Neural cell (in vitro differentiated cells): ENCODE results near the gene ZNF90. TPM values are rescaled to one million over a fixed set of nuclear protein-coding genes. Genes with fewer than 3 reads are reported as not detected.
"Not testable (repeated sequence)": the region's sequence is repeated elsewhere in the genome, so short reads cannot be mapped to it uniquely, and the experiment has no call there.

ENCODE experiments used
- H2AFZ ChIP-seq: fragments of 200-600, 300-800 bp; sonication (generic), shearing (Covaris generic); 2 replicates; pipeline ENCODE4 v1.6.0; 2014; ENCODE audit warnings: low read depth, mild to moderate bottlenecking, antibody characterized with exemption, low read length, moderate library complexity
- H3F3A ChIP-seq: fragments of 200-600 bp; shearing (Covaris generic); 2 replicates; pipeline ENCODE4 v1.6.1; 2016; ENCODE audit warnings: mild to moderate bottlenecking, moderate library complexity, mixed read lengths, antibody characterized with exemption, low read length; ENCODE audit not compliant: insufficient read depth, poor library complexity, severe bottlenecking
- H3K27ac ChIP-seq: fragments of 200-600, 300-800 bp; sonication (generic), shearing (Covaris generic); 2 replicates; pipeline ENCODE4 v1.5.1; 2014; ENCODE audit warnings: mild to moderate bottlenecking, low read length, moderate library complexity
- H3K27me3 ChIP-seq: fragments of 300-800, 200-600 bp; sonication (generic), shearing (Covaris generic); 2 replicates; pipeline ENCODE4 v1.6.0; 2014; ENCODE audit warnings: mild to moderate bottlenecking, low read depth, low read length, moderate library complexity; ENCODE audit not compliant: insufficient read depth
- H3K36me3 ChIP-seq: fragments of 300-800, 200-600 bp; sonication (generic), shearing (Covaris generic); 2 replicates; pipeline ENCODE4 v1.5.1; 2014; ENCODE audit warnings: mild to moderate bottlenecking, antibody characterized with exemption, low read length, moderate library complexity; ENCODE audit not compliant: insufficient read depth
- H3K4me2 ChIP-seq: fragments of 300-800, 200-600 bp; sonication (generic), shearing (Covaris generic); 2 replicates; pipeline ENCODE4 v1.6.0; 2014; ENCODE audit warnings: mild to moderate bottlenecking, low read length
- H3K4me3 ChIP-seq: fragments of 300-800, 200-600 bp; sonication (generic), shearing (Covaris generic); 2 replicates; pipeline ENCODE4 v1.5.1; 2014; ENCODE audit warnings: mild to moderate bottlenecking, low read length, moderate library complexity
- H3K79me2 ChIP-seq: fragments of 200-600 bp; shearing (Covaris generic); replicated peaks from 2 replicates; pipeline ENCODE4 v1.6.0; 2014; ENCODE audit warnings: mild to moderate bottlenecking, low read length, moderate library complexity; ENCODE audit not compliant: insufficient read depth
- H3K9ac ChIP-seq: fragments of 300-800, 200-600 bp; sonication (generic), shearing (Covaris generic); 2 replicates; pipeline ENCODE4 v1.6.1; 2016; ENCODE audit warnings: mild to moderate bottlenecking, low read length, mixed read lengths
- H3K9me2 ChIP-seq: fragments of 200-600 bp; shearing (Covaris generic); 2 replicates; pipeline ENCODE4 v1.6.1; 2016; ENCODE audit warnings: mild to moderate bottlenecking, low read length, mixed read lengths; ENCODE audit not compliant: insufficient read depth
- H3K9me3 ChIP-seq: fragments of 200-600, 300-800 bp; sonication (generic), shearing (Covaris generic); 2 replicates; pipeline ENCODE4 v1.6.1; 2016; ENCODE audit warnings: mild to moderate bottlenecking, mixed run types, low read length, moderate library complexity, mixed read lengths
- H4K20me1 ChIP-seq: fragments of 200-600 bp; shearing (Covaris generic); 2 replicates; pipeline ENCODE4 v1.6.1; 2016; ENCODE audit warnings: mild to moderate bottlenecking, mixed run types; ENCODE audit not compliant: insufficient read depth
- EP300 ChIP-seq: fragments of 450-650 bp; conservative IDR thresholded peaks from 2 replicates; pipeline ENCODE4 v1.6.1; 2014; ENCODE audit warnings: antibody characterized with exemption, mild to moderate bottlenecking, moderate library complexity; ENCODE audit not compliant: poor library complexity, severe bottlenecking
- EZH2 ChIP-seq: fragments of 200-600, 300-800 bp; shearing (Covaris generic), sonication (generic); IDR thresholded peaks from 2 replicates; pipeline ENCODE4 v1.6.1; 2014; ENCODE audit warnings: antibody characterized with exemption, low read length, borderline replicate concordance, mild to moderate bottlenecking; ENCODE audit not compliant: insufficient read depth, poor library complexity, severe bottlenecking
- MXI1 ChIP-seq: fragments of 450-650 bp; conservative IDR thresholded peaks from 2 replicates; pipeline ENCODE4 v1.6.1; 2014; ENCODE audit warnings: antibody characterized with exemption, mild to moderate bottlenecking; ENCODE audit not compliant: poor library complexity, severe bottlenecking
- POLR2AphosphoS5 ChIP-seq: IDR thresholded peaks from 2 replicates; pipeline ENCODE4 v1.6.1; 2012
- RAD21 ChIP-seq: fragments of 450-650 bp; conservative IDR thresholded peaks from 2 replicates; pipeline ENCODE4 v1.6.1; 2014; ENCODE audit warnings: antibody characterized with exemption, mild to moderate bottlenecking, moderate library complexity
- SMC3 ChIP-seq: fragments of 450-650 bp; conservative IDR thresholded peaks from 2 replicates; pipeline ENCODE4 v1.6.1; 2014; ENCODE audit warnings: antibody characterized with exemption, mild to moderate bottlenecking, moderate library complexity; ENCODE audit not compliant: poor library complexity
- TAF1 ChIP-seq: IDR thresholded peaks from 2 replicates; pipeline ENCODE4 v1.6.1; 2012; ENCODE audit warnings: low read depth
- polyA plus RNA-seq: library from polyadenylated mRNA; depleted of rRNA; stranded (reverse); fragments of >200 nt; gene quantifications from 2 replicates; pipeline ENCODE4 v1.2.3, GENCODE V29; 2014
- TF ChIP-seq, protein P1 (sequence below): fragments of 450-650 bp; IDR thresholded peaks from 2 replicates; pipeline ENCODE4 v1.5.1; 2014; ENCODE audit warnings: antibody characterized with exemption, mild to moderate bottlenecking, moderate library complexity; ENCODE audit not compliant: poor library complexity, severe bottlenecking
- TF ChIP-seq, protein P2 (sequence below): IDR thresholded peaks from 2 replicates; pipeline ENCODE4 v1.6.1; 2012; ENCODE audit warnings: borderline replicate concordance

ZNF90 gene
- polyA plus RNA-seq, 1 donor from 2014 or later, result 0.37 TPM

DNA sequence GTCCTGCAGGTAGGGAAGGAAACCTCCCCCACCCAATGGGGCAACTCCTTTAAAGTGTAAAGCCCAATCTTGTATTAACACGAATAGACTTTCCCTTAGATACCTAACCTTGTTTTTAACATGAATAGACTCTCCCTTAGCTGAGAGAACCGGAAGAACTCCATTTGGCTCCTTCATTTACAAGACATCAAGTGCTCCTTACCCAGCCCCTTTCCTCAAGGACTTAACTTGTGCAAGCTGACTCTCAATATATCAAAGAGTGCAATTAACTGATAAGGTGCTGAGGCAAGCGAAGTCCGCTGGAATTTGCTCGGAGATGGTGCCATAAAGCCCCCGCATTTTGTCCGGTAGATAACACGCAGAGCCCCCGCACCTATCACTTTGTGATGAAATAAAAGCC, 9.9 kb upstream of the ZNF90 start:
- Histone ChIP-seq H3K9me3 (no peaks in the 10 kb centered on the region), H3K79me2 (no peaks in the 10 kb centered on the region), H3K4me3 (no peak overlapping the region), H3K27ac (no peak overlapping the region), H3K27me3 (no peaks in the 10 kb centered on the region), H3K36me3 (no peaks in the 10 kb centered on the region), H3K9ac (no peak overlapping the region), H3F3A (no peaks in the 10 kb centered on the region), H2AFZ (no peak overlapping the region), H3K9me2 (no peaks in the 10 kb centered on the region), H3K4me2 (no peak overlapping the region), H4K20me1 (no peaks in the 10 kb centered on the region)
- TF ChIP-seq, protein P1, sequence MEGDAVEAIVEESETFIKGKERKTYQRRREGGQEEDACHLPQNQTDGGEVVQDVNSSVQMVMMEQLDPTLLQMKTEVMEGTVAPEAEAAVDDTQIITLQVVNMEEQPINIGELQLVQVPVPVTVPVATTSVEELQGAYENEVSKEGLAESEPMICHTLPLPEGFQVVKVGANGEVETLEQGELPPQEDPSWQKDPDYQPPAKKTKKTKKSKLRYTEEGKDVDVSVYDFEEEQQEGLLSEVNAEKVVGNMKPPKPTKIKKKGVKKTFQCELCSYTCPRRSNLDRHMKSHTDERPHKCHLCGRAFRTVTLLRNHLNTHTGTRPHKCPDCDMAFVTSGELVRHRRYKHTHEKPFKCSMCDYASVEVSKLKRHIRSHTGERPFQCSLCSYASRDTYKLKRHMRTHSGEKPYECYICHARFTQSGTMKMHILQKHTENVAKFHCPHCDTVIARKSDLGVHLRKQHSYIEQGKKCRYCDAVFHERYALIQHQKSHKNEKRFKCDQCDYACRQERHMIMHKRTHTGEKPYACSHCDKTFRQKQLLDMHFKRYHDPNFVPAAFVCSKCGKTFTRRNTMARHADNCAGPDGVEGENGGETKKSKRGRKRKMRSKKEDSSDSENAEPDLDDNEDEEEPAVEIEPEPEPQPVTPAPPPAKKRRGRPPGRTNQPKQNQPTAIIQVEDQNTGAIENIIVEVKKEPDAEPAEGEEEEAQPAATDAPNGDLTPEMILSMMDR, result no peak
- no peak for TF ChIP-seq POLR2AphosphoS5
- TF ChIP-seq MXI1, result no peak
- TF ChIP-seq, protein P2, sequence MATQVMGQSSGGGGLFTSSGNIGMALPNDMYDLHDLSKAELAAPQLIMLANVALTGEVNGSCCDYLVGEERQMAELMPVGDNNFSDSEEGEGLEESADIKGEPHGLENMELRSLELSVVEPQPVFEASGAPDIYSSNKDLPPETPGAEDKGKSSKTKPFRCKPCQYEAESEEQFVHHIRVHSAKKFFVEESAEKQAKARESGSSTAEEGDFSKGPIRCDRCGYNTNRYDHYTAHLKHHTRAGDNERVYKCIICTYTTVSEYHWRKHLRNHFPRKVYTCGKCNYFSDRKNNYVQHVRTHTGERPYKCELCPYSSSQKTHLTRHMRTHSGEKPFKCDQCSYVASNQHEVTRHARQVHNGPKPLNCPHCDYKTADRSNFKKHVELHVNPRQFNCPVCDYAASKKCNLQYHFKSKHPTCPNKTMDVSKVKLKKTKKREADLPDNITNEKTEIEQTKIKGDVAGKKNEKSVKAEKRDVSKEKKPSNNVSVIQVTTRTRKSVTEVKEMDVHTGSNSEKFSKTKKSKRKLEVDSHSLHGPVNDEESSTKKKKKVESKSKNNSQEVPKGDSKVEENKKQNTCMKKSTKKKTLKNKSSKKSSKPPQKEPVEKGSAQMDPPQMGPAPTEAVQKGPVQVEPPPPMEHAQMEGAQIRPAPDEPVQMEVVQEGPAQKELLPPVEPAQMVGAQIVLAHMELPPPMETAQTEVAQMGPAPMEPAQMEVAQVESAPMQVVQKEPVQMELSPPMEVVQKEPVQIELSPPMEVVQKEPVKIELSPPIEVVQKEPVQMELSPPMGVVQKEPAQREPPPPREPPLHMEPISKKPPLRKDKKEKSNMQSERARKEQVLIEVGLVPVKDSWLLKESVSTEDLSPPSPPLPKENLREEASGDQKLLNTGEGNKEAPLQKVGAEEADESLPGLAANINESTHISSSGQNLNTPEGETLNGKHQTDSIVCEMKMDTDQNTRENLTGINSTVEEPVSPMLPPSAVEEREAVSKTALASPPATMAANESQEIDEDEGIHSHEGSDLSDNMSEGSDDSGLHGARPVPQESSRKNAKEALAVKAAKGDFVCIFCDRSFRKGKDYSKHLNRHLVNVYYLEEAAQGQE, result no peak
- TF ChIP-seq SMC3, result no peak
- TF ChIP-seq EZH2, result no peak
- no peak for TF ChIP-seq TAF1

DNA sequence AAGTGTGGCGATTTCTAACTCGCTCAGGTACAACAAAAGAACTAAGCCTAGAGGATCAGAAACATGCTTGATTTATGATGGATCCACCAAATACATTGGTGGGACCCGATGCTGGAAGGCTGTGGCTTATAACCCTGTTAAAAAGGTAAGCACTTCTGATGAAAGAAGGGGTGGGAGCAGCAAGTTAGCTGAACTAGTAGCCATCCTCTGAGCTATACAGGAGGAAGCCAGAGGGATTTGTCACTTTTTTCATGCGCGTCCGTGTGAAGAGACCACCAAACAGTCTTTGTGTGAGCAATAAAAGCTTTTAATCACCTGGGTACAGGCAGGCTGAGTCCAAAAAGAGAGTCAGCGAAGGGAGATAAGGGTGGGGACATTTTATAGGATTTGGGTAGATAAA, 9.2 kb upstream of the ZNF90 start:
- H4K20me1 ChIP-seq, H3K9me2 ChIP-seq, H3K9me3 ChIP-seq, H2AFZ ChIP-seq, H3K4me2 ChIP-seq, H3K4me3 ChIP-seq, H3K79me2 ChIP-seq, H3K27me3 ChIP-seq, H3F3A ChIP-seq, H3K36me3 ChIP-seq, H3K27ac ChIP-seq, H3K9ac ChIP-seq: not testable (repeated sequence)

DNA sequence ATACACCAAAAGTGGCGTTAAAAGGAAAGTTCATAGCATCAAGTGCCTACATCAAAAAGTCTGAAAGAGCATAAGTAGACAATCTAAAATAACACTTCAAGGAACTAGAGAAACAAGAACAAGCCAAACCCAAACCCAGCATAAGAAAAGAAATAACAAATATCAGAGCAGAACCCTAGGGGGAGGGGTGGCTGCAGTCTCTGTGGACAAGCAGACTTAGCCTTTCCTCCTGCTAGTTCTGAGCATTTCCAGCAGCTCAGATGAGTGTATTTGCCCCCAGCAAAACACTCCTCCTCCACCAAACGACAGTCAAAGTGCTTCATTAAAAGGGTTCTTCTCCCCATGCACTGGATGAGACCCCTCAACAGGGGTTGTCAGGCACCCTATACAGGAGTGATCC, 7.1 kb upstream of the ZNF90 start:
- Histone ChIP-seq H3K27me3 (no peaks in the 10 kb centered on the region), H4K20me1 (no peaks in the 10 kb centered on the region), H3K9me3 (no peaks in the 10 kb centered on the region), H3K36me3 (no peaks in the 10 kb centered on the region), H3K4me3 (no peak overlapping the region), H3K79me2 (no peaks in the 10 kb centered on the region), H2AFZ (no peak overlapping the region), H3K9ac (no peak overlapping the region), H3K4me2 (no peak overlapping the region), H3K9me2 (no peaks in the 10 kb centered on the region), H3K27ac (no peak overlapping the region), H3F3A (no peaks in the 10 kb centered on the region)
- no peak for TF ChIP-seq RAD21
- TF ChIP-seq, protein P1, result no peak
- TF ChIP-seq TAF1, result no peak
- no peak for TF ChIP-seq SMC3
- TF ChIP-seq, protein P2, result no peak
- no peak for TF ChIP-seq EZH2
- no peak for TF ChIP-seq MXI1
- TF ChIP-seq EP300, result no peak
- no peak for TF ChIP-seq POLR2AphosphoS5
